GM12891 (cell line): ENCODE results near the gene CAMTA1.

Experiments
- PAX5 ChIP-seq: IDR thresholded peaks from 2 replicates; pipeline ENCODE4 v1.6.1; 2011; ENCODE audit warnings: low read length, moderate library complexity, mild to moderate bottlenecking; ENCODE audit not compliant: insufficient read depth, severe bottlenecking
- POLR2A ChIP-seq: IDR thresholded peaks from 2 replicates; pipeline ENCODE4 v1.6.1; 2011; ENCODE audit warnings: low read depth, low read length, control low read depth
- POLR2AphosphoS5 ChIP-seq: IDR thresholded peaks from 2 replicates; pipeline ENCODE4 v1.6.1; 2011; ENCODE audit warnings: low read depth, low read length, control low read depth
- TAF1 ChIP-seq: IDR thresholded peaks from 2 replicates; pipeline ENCODE4 v1.6.1; 2011; ENCODE audit warnings: low read depth, low read length, control low read depth

DNA sequence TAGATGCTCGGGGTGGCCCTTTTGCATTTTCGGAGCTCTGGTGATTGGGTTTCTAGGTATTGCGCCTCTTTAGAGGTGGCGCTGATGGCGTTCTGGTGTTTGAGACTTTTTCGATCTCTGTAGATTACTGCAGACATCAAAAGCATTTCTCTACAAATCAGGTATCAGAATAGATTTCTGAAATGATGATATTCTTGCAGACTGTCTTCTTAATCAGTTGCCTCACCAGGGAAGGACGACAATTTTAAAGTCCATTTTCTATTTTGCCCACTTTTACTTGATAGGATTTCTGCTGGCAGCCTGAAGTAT lies 920.6 kb downstream of the CAMTA1 start:
- TF ChIP-seq POLR2A (no peak), POLR2AphosphoS5 (no peak), TAF1 (no peak), PAX5 (no peak)
